ENCODE data around the gene CHN2.

Gene CHN2

DNA sequence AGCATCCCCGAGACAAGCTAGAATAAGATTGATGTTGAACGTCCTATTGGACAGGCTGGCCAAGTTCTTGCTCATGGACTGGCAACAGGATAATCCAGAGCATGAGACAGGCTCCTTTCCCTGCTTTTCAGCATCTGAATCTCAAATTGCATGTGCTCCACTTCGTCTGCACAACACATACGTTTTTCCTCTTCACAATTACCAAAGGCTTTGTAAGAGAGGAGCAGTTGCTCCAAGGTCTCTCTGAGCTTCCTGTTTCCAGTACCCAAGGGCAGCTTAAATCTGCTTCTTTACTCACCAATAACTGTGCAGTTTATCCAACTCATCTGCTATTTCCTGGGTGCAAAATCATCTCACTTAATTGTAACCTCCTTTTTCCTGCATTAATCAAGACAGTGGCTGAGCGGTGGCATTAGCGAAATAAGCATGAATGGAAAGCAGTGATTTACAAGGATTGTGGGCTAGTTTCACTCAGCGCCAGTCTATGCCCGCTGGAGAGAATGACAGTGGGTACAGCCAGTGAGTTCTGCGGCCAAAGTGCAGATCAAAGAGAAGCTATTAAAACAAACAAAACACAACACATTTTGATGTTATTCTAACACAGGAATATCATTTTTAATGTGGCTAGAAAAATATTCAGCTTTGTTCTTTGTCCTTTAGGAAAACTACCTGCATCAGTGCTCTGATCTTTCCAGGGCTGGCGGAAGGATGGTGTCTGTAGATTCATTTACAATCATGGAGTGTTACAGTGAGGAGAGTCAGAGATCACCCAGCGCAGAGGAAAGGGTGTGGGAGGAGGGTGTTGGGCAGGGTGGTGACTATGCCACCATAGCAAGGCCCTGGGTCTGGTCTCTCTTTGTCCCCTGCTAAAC, 79.8 kb downstream of the CHN2 start:
- TF ChIP-seq, protein P1, sequence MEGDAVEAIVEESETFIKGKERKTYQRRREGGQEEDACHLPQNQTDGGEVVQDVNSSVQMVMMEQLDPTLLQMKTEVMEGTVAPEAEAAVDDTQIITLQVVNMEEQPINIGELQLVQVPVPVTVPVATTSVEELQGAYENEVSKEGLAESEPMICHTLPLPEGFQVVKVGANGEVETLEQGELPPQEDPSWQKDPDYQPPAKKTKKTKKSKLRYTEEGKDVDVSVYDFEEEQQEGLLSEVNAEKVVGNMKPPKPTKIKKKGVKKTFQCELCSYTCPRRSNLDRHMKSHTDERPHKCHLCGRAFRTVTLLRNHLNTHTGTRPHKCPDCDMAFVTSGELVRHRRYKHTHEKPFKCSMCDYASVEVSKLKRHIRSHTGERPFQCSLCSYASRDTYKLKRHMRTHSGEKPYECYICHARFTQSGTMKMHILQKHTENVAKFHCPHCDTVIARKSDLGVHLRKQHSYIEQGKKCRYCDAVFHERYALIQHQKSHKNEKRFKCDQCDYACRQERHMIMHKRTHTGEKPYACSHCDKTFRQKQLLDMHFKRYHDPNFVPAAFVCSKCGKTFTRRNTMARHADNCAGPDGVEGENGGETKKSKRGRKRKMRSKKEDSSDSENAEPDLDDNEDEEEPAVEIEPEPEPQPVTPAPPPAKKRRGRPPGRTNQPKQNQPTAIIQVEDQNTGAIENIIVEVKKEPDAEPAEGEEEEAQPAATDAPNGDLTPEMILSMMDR (IDR thresholded peaks at IDR 0.05; ENCODE audit: insufficient read depth, low read depth, low read length, missing control alignments), result no peak
- H3K4me3 ChIP-seq (ENCODE audit: low read depth, low read length), result no peak overlapping the region
- DNase-seq (ENCODE audit: low read depth), result no peak

DNA sequence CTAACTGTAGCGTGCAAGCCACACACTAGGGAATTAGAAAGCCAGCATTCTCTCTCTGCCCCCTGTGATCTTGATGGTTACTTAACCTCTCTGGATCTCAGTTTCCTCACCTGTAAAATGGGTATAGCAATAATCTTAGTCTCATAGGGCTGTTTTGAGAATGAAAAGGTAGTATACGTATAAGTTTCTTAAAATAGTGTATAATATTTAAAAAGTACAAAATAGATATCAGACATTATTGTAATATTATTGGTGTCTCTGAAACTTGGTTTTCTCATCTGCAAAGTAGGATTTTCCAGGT, 80.4 kb downstream of the CHN2 start:
- TF ChIP-seq, protein P1 (IDR thresholded peaks at IDR 0.05; ENCODE audit: insufficient read depth, low read depth, low read length, missing control alignments), result no peak
- no peak for DNase-seq (ENCODE audit: low read depth)
- no peak overlapping the region for H3K4me3 ChIP-seq (ENCODE audit: low read depth, low read length)

DNA sequence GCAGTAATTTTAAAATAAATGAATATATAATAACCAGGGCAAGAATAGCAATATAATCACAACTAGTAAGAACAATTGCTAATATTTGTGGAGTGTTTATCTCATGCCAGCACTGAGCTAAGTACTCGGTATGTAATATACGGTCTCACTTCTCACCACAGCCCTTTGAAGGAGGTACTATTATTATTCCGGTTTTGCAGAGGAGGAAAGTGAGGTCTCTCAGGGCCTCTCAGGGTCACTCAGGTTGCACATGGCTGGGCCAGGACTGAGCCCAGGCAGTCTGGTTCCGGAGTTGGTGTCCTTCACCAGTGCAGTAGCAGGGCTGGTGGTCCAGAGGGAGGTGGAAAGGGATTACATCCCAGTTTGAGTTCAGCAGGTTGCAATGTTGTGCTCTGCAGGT, 80.9 kb downstream of the CHN2 start:
- no peak overlapping the region for H3K4me3 ChIP-seq (ENCODE audit: low read depth, low read length)
- no peak for DNase-seq (ENCODE audit: low read depth)
- TF ChIP-seq, protein P1 (IDR thresholded peaks at IDR 0.05; ENCODE audit: insufficient read depth, low read depth, low read length, missing control alignments), result no peak

DNA sequence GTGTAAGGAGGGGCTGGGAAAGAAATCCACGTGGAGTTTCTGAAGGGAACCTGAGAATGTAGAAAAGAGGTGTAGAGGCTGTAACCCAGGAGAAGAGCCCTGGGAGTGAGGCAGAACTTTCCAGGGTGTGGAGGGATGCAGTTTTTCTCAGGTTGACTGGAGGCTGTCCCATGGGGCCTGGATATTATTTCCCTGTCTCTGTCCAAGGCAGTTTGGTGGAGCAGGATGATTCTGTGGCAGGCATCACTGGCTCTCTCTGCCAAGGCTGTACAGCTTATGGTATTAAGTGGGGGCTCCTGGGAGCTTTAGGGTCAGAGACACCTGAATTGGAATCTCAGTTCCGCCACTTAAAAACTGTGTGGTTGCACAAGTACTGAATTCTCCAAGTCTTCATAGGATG, 81.6 kb downstream of the CHN2 start:
- H3K4me3 ChIP-seq (ENCODE audit: low read depth, low read length), result no peak overlapping the region
- DNase-seq (ENCODE audit: low read depth), result no peak
- TF ChIP-seq, protein P1 (IDR thresholded peaks at IDR 0.05; ENCODE audit: insufficient read depth, low read depth, low read length, missing control alignments), result no peak

DNA sequence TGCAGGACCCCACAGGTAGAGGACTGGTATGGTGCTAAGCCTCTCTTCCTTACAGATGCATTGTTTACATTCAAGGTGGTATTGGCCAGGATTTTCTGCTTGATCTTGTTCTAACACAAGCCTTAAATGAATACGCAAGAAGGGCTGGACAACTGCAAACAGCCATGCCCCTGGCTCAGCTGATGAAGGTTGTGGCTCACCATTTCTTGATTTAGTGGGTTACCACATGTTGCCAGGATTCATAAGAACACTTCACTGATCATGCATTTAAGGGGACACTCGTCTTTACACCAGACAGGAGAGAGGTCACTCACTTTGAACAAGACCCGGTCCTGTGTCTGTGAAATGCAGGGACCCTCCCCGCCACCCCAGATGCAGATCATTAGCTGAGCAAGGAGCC, 82.2 kb downstream of the CHN2 start:
- DNase-seq (ENCODE audit: low read depth), result no peak
- no peak overlapping the region for H3K4me3 ChIP-seq (ENCODE audit: low read depth, low read length)
- TF ChIP-seq, protein P1 (IDR thresholded peaks at IDR 0.05; ENCODE audit: insufficient read depth, low read depth, low read length, missing control alignments), result no peak

DNA sequence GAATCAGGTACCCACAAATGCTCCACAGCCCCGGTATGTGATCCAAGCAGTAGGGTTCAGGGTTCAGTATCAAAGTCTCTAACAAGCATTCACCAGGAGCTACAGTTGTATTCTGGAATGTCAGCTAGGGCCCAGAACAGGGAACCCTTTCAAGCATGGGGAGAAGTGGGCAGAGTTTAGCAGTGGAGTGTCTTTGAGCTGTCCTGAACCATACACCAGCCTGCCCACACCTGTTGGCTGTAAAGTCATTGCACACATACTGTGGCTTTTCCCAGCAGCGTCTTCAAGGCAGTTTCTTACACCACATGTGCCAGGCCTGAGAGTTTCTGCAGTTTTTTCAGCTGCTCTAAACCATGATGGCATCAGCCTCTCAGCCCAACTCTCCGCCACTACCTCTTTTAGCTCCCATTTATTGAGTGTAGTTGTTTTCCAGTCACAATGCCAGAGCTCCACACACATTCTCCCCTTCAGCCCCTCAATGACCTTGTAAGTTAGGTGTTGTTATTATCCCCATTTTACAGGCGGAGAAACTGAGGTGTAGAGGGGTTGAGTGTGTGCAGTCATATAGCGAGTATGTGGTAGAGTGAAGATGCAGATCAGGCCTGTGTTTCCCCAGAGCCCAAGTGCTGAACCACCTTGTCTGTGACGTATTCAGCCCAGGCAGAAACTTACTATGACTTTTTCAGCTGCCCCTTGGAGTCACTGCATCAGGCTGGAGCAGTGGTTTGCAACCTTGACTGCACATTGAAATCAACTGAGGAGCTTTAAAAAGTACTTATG, 83.1 kb downstream of the CHN2 start:
- DNase-seq (ENCODE audit: low read depth), result no peak
- TF ChIP-seq, protein P1 (IDR thresholded peaks at IDR 0.05; ENCODE audit: insufficient read depth, low read depth, low read length, missing control alignments), result no peak
- no peak overlapping the region for H3K4me3 ChIP-seq (ENCODE audit: low read depth, low read length)

All from GM12865 (cell line).